HG03520 (cell line): ENCODE data around the gene GTPBP6.
"Not testable (repeated sequence)": the region's sequence is repeated elsewhere in the genome, so short reads cannot be mapped to it uniquely, and the experiment has no call there.

Source experiments
- ATAC-seq: cut with Tn5 transposase; IDR thresholded peaks from one replicate; pipeline ENCODE4 v1.9.1; 2021; ENCODE audit warnings: mild to moderate bottlenecking, moderate library complexity; ENCODE audit not compliant: unreplicated experiment

Gene GTPBP6

DNA sequence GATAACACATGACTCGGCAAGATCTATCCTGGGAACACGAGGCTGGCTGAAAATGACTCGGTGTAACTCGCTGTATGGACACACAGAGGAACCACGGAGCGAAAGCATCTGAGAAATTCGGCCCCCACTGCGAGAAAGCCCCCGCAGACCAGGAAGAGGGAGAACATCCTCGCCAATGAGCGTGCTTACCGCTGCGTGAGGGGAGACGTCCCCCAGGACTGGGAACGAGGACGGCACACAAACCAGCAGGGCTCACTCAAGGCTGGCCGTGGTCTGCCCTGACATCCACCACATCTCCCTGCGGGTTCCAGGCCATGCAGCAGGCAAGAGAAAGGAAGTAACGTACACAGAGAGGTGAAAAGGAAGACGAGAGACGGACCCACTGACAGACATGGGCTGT, 17.6 kb upstream of the GTPBP6 start:
- ATAC-seq = no peak

DNA sequence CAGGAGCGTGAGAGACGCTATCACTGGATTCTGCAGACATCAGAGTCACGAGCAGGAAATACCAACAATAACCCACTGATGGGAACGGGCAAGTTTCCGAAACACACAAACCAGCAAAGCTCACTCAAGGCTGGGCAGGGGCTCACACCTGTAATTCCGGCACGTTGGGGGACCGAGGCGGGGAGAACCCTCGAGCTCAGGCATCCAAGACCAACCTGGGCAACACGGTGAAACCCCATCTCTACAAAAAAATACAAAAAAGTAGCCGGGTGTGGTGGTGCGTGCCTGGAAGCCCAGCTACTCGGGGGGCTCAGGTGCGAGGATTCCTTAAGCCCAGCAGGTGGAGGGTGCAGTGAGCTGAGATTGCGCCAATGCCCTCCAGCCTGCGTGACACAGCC, 17.2 kb upstream of the GTPBP6 start:
- no peak for ATAC-seq

- no peak for ATAC-seq
Observed at GRCh38 chrX:334971-335757, 16.6 kb upstream of the GTPBP6 start.

- no peak for ATAC-seq
Observed at GRCh38 chrX:334331-334891, 15.8 kb upstream of the GTPBP6 start.

- no peak for ATAC-seq
Observed at GRCh38 chrX:333611-334311, 15.2 kb upstream of the GTPBP6 start.

DNA sequence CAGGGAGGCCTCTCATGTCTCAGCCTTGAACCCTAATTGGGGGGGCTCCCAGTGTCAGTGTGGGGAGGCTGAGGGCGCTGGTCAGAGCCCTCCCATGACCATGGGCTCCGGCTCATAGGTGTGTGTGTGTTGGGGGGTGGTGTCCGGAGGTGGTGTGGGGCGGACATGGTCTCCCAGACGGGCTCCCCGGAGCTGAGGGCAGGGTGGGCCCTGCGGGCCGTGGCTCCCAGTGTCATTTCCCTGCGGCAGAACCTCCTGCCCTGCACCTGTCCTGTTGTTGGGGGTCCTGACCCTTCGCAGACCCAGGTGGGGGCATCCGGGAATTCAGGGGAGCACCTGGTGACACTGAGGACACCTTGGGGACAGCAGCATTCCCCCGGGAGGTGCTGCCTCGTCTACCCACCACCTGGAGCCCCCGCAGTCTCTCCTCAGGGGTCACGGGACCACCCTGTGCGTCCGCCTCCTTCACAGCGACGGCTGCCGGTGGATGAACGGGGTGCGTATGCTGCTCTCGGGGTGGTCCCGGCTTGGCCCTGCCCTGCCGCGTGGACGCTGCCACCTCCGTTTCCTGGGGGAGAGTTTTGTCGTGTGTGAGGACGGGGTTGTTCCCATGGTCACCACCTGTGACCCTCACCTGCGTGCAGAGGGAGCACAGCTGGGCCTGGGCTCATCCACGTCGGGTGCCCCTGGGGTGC, 14.5 kb upstream of the GTPBP6 start:
- no peak for ATAC-seq

- no peak for ATAC-seq
Observed at GRCh38 chrX:332496-332860, 13.9 kb upstream of the GTPBP6 start.

DNA sequence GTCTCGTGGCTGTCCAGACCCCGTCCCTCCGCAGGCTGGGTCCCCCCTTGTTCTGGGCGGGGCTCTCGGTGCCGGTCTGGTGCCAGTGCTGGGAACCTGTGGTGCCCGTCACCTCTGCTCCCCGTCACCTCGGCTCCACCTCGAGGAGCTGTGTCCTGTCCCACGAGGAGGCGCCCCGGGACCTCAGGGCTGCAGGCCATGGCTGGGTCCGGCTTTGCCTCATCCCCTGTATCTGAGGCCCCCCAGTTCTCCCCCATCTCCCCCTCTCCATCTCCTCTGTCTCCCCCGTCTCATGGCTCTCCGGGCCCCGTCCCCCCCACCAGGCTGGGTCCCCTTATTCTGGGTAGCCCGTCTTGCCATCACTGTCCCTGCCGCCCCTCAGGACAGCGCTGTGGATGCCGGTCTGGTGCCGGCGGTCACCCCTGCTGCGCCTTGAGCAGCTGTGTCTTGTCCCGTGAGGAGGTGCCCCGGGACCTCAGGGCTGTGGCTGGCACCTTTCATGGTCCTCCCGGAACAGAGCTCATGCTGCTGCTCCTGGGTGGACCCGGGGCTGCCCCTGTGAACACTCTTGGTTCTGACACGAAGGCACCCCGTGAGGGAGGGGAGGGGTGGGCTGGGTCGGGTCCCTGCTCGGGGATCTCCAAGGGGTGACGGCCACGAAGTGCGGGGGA, 13.4 kb upstream of the GTPBP6 start:
- ATAC-seq = no peak

DNA sequence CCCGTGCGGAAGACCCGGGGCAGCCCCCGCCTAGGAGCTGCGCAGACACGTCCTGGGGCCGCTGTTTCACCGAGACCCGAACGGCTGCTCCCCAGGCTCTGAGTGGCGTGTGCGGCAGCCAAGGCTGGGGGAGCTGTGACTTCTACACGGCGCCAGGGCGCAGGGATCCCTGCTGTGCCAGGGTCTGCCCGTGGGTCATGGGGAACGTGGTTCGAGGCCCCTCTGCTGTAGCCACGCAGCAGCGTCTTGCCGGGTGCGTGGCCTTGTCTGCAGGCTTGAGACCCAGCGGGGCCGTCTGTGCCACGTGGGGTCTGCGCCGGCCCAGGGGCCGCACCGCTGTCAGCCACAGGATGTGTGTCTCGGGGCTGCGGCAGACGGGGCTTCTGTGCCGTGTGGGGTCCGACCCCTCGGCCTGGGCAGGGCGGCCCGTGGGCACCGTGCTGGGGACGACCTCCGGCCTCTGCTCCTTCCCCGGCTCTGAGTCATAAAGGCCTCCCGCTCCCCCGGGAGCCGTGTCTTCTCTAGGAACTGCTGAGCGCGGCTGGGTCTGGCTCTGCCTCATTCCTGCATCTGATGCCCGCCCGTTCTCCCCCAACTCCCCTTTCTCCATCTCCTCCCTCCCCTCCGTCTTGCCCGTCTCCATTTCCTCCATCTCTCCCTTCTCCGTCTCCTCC, 12.7 kb upstream of the GTPBP6 start:
- ATAC-seq = no peak

DNA sequence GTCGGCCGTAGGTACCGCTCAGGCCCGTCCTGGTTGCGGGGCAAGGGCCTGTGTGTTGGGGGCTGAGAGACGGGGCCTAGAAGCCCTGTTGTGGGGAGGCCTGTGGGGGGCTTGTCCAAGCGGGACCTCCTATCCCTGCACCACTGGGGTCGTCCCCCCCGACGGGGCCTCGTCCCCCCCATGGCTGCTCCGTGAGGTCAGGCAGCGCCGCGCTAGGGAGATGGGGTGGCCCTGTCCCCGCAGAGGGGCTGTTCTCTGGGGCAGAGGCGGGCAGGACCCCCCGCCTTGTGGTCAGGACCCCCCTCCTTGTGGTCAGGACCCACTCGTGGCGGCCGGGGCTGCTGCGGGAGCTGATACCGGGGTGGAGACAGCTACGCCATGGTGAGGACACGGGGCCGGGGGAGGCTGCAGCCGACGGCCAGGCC, 12.1 kb upstream of the GTPBP6 start:
- no peak for ATAC-seq

DNA sequence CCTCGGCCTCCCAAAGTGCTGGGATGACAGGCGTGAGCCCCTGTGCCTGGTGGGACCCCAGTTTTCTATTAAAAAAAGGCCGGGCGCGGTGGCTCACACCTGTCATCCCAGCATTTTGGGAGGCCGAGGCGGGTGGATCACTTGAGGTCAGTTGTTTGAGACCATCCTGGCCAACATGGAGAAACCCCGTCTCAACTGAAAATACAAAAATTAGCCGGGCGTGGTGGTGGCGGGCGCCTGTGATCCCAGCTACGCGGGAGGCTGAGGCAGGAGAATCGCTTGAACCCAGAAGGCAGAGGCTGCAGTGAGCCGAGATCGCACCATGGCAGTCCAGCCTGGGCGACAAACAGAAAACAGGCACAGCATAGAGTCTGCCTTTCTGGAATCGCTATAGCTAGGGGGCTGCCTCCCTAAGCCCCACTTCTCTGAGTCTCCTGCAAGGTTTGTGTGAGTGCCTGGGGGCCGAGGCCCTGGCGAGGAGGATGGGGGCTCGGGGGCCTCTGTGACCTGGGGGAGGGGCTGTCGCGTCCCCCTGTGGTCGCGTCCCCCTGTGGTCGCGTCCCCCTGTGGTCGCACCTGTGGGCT, 11.6 kb upstream of the GTPBP6 start:
- ATAC-seq = not testable (repeated sequence)

DNA sequence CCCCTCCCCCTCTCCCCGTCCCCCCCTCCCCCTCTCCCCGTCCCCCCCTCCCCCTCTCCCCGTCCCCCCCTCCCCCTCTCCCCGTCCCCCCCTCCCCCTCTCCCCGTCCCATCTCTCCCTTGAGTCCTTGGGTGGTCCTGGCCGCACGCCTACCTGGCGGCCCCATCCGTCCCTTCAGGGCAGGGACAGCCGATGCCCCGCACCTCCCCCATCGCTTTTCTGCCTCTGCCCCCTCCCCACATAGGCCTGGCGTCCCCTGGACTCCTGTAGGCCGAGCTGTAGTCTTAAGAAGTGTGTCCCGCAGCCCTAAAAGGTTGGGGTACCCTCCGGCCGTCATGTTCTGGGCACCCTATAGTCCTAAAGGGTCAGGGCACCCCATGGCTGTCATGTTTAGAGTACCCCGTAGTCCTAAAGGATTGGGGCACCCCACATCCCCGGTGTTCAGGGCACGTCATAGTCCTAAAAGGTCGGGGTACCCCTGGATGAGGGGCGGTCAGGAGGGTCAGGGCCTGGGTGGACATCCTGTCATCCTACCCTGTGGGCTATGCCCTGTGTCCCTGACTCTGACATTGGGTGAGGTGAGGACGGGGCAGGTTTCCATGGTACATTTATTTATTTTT, 10.8 kb upstream of the GTPBP6 start:
- ATAC-seq = no peak

DNA sequence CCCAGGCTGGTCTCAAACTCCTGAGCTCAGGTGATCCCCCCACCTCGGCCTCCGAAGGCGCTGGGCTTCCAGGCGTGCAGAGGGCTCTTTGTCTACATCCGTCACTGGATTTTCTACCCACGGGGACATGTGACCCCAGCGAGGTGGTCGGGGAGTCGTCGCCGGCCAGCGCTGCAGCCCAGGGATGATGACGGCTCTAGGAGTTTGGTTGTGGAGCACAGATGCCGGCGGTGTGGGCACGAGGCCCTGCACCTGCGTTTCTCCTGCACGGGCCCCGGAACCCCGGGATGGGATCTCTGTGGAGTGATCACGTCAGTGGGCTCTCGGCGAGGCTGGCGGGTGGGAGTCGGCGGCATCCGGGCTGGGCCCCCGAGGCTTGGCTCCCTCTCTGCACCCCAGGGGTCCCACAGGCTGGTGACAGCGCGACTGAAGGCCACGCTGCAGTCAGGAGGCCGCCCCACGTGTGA, 9.1 kb upstream of the GTPBP6 start:
- ATAC-seq = no peak

GRCh38 chrX:324664-325063, 6.1 kb upstream of the GTPBP6 start:
- not testable (repeated sequence) for ATAC-seq

DNA sequence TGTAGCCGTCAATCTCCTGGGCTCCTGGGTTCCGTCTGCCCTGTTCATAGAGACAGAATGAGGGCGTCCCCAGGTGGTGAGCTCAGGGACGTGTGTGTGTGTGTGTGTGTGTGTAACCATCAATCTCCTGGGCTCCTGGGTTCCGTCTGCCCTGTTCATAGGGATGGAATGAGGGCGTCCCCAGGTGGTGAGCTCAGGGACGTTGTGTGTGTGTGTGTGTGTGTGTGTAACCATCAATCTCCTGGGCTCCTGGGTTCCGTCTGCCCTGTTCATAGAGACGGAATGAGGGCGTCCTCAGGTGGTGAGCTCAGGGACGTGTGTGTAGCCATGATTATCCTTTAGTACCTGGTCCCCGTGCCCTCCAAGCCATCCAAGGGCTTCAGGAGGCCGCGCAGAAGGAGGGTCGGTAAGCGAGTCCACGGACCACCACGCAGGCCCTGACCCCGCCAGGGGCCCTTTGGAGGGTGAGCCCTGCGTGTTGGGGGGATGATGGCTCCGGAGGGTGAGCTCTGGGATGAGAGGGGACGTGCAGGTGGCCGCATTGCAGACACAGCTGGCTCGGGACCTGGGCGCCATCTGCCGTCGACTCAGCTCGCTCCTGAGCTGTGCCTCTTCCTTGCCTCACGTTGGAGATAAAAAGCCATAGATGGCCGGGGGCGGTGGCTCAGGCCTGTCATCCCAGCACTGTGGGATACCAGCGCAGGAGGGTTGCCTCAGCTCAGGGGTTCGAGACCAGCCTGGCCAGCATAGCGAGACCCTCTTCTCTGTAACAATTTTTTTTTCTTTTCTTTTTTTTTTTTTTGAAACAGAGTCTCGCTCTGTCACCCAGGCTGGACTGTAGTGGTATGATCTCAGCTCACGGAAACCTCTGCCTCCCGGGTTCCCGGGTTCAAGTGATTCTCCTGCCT, 5.4 kb upstream of the GTPBP6 start:
- ATAC-seq = no peak

- no peak for ATAC-seq
Observed at GRCh38 chrX:320126-320783, 1.7 kb upstream of the GTPBP6 start.

DNA sequence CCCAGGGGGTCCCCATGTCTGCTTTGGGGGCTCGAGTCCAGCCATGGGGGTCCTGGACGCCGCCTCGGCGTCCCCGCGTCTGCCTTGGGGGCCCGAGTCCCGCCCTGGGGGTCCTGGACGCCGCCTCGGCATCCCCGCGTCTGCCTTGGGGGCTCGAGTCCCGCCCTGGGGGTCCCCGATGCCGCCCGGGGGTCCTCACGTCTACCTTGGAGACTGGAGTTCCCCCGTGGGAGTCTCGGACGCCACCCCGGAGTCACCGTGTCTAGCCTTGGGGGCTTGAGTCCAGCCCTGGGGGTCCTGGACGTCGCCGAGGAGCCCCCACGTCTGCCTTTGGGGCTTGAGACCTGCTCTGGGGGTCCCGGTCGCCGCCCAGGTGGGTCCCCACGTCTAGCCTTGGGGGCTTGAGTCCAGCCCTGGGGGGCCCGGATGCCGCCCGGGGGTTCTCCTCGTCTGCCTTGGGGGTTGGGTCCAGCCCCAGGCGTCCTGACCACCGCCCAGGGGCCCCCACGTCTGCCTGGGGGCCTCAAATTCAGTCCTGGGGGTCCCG, 1.1 kb upstream of the GTPBP6 start:
- ATAC-seq = no peak
